HepG2 (cell line): ENCODE measurements around the gene NOCT. TPM values are rescaled to one million over a fixed set of nuclear protein-coding genes. Genes with fewer than 3 reads are reported as not detected.

ENCODE experiments used
- DPF2 ChIP-seq: sonication (generic); formaldehyde crosslinking; IDR thresholded peaks from 2 replicates; pipeline ENCODE4 v1.4.0; 2020; ENCODE audit warnings: mild to moderate bottlenecking, low read depth, missing genetic modification reagents, borderline replicate concordance
- EHMT2 ChIP-seq: fragments of 200-600 bp; sonication (generic); IDR thresholded peaks from 2 replicates; pipeline ENCODE4 v1.7.0; 2017; ENCODE audit warnings: antibody characterized with exemption, low read depth, low read length, borderline replicate concordance
- IKZF5 ChIP-seq: IDR thresholded peaks from 2 replicates; pipeline ENCODE4 v1.6.1; 2018; ENCODE audit warnings: missing genetic modification reagents, mild to moderate bottlenecking, missing compliant biosample characterization
- KLF9 ChIP-seq: IDR thresholded peaks from 2 replicates; pipeline ENCODE4 v1.6.1; 2016; ENCODE audit warnings: low read depth
- MBD4 ChIP-seq: IDR thresholded peaks from 2 replicates; pipeline ENCODE4 v1.6.1; 2012; ENCODE audit warnings: low read length, inconsistent platforms, borderline replicate concordance
- ZBTB40 ChIP-seq, 2 experiments: fragments of 450-650 bp in 1 of 2; sonication (generic) in 1 of 2; formaldehyde crosslinking in 1 of 2; IDR thresholded peaks; 2 replicates each; pipeline versions ENCODE4 v1.6.1 to v1.8.0; 2016 to 2022; ENCODE audit warnings: antibody characterized with exemption in 1 of 2, mild to moderate bottlenecking in 1 of 2, missing genetic modification reagents in 1 of 2
- ZBTB49 ChIP-seq: sonication (generic); formaldehyde crosslinking; IDR thresholded peaks from 2 replicates; pipeline ENCODE4 v1.4.0; 2020; ENCODE audit warnings: missing genetic modification reagents, borderline replicate concordance
- ZNF460 ChIP-seq: sonication (generic); formaldehyde crosslinking; IDR thresholded peaks from 2 replicates; pipeline ENCODE4 v1.5.1; 2020; ENCODE audit warnings: missing genetic modification reagents, mild to moderate bottlenecking, borderline replicate concordance
- ZNF687 ChIP-seq: sonication (generic); formaldehyde crosslinking; IDR thresholded peaks from 2 replicates; pipeline ENCODE4 v1.5.1; 2020; ENCODE audit warnings: mild to moderate bottlenecking, missing genetic modification reagents, moderate library complexity
- ZNF775 ChIP-seq: sonication (generic); formaldehyde crosslinking; IDR thresholded peaks from 2 replicates; pipeline ENCODE4 v1.4.0; 2020; ENCODE audit warnings: missing genetic modification reagents, mild to moderate bottlenecking, moderate library complexity, borderline replicate concordance
- polyA plus RNA-seq, 8 experiments: library from polyadenylated mRNA; depleted of rRNA in 3 of 8; stranded (reverse) in 7 of 8; unstranded in 1 of 8; fragments of >200 nt; fragmentation: Illumina TruSeq in 4 of 8; extraction: Trizol in 4 of 8; gene quantifications; 2 replicates each; pipeline versions ENCODE4 v1.2.1 to v1.2.3, GENCODE V29; 2011 to 2016; ENCODE audit warnings: low read depth in 4 of 8, missing spikeins in 1 of 8, mixed read lengths in 1 of 8; ENCODE audit not compliant: insufficient read depth in 1 of 8
- total RNA-seq, 5 experiments: library from RNA; depleted of rRNA; stranded (reverse); fragments of >200 nt; fragmentation: Illumina TruSeq; extraction: Trizol; gene quantifications; 2 replicates each; pipeline ENCODE4 v1.2.3, GENCODE V29; 2016; ENCODE audit warnings: low read depth in 1 of 5

Gene NOCT
- total and polyA plus RNA-seq, 2 of the 13 experiments (the other 11 are each of a cell fraction or from before 2014, with no cell fraction given), result 3.6 to 13.1 TPM

- TF ChIP-seq ZBTB40 (IDR thresholded peaks at IDR 0.05), result no peak
- peak; percentile 63 for TF ChIP-seq ZBTB40 (CRISPR knock-in tag; IDR thresholded peaks at IDR 0.05)
- no peak for TF ChIP-seq DPF2
- no peak for TF ChIP-seq KLF9 (CRISPR knock-in tag)
- no peak for TF ChIP-seq ZBTB49
- TF ChIP-seq ZNF460, result no peak
- TF ChIP-seq EHMT2, result no peak
- no peak for TF ChIP-seq ZNF775
- TF ChIP-seq MBD4, result no peak
- no peak for TF ChIP-seq IKZF5
- peak; percentile 90 for TF ChIP-seq ZNF687
Measured at GRCh38 chr4:139083956-139084803, 68.6 kb downstream of the NOCT start (continued).
